ENCODE data around the gene PCCA.
"Not testable (repeated sequence)": the region's sequence is repeated elsewhere in the genome, so short reads cannot be mapped to it uniquely, and the experiment has no call there.

The PCCA gene

DNA sequence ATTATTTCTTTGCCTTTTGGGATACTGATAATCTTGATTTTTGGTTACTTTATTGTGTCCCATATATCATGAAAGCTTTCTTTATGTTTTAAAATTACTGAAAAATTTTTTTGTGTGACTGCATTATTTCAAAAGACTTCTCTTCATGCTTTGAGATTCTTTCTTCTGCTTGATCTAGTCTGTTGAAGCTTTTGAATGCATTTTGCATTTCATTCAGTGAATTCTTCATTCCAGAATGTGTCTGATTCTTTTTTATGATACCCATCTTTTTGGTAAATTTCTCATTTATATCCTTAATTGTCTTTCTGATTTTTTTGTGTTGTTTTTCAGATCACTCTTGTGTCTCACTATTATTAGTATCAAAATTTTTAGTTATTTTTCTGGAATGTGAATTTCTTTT lies 289.6 kb downstream of the PCCA start:
- DNase-seq = no peak

DNA sequence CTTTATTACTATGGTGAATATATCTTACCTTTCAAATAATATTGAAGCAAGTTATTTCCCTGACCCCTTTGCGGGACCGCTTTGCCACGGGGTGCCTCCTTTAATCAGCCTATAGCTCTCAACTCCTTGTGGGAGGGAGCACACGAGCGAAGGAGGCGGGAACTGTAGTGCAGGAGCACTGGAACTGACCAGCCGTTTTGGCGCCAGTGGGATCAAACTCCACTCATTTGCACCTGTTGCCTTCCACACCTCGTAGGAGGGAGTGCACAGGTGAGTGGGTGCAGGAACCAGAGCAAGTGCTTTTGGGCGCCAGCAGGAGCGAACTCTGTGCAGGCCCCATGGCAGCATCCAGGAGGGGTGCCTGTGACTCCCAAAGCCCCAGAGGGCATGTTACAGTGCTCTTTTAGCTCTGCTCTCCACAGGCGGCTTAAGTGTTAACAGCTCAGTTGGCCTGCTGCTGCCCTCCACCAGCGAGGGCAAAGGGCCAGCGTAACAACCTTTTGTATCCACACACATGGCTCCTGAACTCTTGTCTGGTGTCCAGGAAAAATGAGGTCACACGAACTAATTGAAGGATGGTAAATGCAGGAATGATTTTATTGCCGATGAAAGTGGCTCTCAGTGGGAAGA lies 292.8 kb downstream of the PCCA start:
- no peak for DNase-seq

DNA sequence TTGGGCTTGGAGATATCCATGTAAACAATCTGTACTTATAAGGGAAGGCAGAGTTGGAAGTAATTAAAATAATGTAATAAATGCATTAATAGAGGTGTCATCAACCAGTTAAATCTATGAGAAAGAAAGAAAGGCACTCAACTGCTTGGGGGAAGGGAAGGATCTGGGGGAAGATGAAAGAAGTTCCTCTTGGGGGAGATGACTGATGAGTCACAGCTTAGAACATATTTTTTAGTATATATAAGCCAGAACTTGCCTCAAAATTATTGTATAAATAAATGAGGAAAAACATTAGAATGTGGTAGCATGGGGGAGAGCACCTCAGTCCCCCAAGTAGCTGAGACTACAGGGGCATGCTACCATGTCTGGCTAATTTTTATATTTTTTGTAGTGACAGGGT lies 293.9 kb downstream of the PCCA start:
- no peak for DNase-seq

DNA sequence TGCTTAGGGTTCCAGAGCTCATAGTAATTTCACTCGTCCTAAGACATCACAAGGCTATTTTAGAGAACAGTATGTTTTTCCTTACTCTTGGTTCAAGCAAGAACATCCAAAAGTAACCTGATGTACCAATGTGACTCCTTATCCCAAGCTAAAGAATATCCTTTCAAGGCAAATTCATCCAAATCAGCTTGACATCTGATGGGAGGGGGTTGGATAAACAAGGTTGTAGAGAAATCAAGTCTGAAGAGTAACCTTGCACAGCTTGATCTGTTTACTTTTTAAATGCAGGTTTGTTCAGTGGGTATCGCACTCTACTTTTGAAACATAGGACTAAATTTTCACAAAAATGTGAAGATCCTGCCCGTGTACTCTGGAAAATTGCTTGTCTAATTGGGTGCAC lies 298.5 kb downstream of the PCCA start:
- no peak for DNase-seq

DNA sequence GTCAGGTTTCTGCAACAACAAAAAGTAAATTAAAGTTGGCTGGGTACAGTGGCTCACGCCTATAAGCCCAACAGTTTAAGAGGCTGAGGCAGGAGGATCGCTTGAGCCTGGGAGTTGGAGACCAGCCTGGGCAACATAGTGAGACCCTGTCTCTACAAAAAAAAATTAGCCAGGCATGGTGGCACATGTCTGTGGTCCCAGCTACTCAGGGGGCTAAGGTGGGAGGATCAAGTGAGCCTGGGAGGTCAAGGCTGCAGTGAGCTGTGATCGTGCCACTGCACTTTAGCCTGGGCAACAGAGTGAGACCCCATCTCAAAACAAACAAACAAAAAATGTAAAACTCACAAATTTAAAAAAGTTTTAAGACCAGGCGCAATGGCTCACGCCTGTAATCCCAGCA lies 299.3 kb downstream of the PCCA start:
- not testable (repeated sequence) for DNase-seq

DNA sequence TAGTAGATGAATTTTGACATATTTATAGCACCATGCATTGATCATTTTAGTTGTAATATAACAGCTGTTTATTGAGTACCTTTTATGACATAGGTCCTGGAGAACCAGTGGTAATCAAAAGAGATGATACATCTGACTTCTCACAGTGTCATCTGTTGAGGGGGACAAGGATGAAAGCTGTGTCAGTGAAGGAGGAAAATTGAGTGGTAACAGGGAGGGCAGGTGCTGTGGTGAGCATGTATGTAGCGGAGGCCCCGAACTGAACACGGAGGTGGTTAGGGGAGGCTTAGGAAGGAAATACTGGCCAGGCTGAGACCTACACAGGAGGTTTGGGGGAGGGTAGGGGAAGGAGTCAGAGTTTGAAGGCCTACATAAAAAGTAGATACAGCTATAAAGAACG lies 300.0 kb downstream of the PCCA start:
- DNase-seq = no peak

DNA sequence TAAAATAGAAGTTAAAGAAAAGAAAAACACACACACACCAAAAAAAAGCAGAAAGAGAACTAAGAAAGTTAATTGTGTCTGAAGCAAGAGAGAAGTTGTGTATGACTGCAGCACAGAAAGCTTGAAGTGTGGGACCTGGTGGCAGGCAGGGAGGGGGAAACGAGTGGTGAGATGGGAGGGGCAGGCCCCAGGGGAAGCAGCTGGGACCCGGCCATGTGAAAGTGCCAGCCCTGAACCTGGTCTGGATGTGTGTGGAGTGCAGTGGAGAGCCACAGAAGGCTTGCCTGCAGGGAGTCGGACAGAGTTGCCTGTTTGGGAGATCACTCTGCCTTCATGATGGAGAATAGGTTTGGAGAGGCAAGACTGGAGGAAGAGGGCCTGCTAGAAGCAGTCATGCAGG lies 300.7 kb downstream of the PCCA start:
- DNase-seq = no peak

DNA sequence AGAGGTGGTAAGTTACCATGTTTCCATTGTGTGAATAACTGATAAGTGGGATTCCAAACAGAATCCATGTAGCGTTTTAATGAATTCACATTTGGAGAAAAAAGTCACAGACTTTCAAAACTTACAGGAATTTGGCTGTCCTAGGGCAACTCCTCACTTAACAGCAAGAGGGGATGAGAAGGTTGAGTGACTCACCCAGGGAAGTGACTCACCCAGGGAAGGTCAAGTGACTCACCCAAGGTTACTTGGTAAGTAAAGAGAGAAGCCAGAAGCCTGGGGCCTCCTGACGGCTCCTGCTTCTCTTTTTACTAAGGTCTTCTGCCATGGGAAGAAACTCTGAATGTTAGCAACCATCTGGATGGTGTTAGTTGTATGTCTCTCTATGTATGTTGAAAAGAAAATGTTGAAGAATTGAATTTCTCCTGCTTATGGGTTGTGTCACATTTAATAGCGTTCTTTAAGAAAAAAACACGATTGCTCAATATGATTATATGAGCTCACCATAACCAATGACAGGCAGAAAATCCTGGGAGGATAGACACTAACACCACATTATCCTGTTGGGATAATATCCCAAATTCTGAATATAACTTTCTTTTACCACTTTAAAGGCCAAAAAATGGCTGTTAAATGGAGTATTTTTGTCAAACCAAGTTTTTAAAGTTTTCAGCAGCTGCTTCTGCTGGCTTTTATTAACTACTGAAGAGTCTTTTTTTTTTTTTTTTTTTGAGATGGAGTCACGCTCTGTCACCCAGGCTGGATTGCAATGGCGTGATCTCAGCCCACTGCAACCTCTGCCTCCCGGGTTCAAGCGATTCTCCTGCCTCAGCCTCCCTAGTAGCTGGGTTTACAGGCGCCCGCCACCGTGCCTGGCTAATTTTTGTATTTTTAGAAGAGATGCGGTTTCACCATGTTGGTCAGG lies 304.1 kb downstream of the PCCA start:
- DNase-seq = no peak

DNA sequence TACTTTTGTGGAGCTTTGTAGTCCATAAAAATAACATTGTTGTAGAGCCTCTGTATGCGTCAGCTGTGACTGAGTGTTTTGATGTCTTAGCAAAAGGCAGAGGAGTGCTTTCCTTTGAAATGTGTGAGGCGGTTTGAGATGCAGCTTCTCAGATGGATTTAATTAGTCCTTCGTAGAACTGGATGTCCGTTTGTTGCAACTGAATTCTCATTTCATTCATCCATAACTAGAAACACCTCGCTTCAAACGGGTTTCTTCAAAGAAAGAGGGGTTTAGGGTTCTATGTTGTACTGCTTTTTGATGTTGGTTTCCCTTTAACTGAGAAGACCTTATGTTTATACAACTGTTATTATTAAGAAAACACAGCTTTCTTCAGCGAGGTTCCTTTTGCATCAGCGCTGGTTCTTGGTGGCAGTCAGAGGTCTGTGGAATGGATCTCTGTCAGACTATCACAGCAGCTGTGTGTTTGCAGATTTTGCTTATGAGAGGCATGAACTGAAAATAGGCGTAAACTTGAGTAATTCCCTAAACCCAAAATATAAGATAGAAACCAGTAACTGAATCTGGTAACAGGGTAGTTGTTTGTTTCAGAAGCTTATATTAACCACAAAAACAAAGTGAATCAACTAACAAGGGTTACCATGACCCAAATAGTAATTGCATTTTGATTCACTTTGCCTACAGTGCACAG lies 305.3 kb downstream of the PCCA start:
- no peak for DNase-seq

DNA sequence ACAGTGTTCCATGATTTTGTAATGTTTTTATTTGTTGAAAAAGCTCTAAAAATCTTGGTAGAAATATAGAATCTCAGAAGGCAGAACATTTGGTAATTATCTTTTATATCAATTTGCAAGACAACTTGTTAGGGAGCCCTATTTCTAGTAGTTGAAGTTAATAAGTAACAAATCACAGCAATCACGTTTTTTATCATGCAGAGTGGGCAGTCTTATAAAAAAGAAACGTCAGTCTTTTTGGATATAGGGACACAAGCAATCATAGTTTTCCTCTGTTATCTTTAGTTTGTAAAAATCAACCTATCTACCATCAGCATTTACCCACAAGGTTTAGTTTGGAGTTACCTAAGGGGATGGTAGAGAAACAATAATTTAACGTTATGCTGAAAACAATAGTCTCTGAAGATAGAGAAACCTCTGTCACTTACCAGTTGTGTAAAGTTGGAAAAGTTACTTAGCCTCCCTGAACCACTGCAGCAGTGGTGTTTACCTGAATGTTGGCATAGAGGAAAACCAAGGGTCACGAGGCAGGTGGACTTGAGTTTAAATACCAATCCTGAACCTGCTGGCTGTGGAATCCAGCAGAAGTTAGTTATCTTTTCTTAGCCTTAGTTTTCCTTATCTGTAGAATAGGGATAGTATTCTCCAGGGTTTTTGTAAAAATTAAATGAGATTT lies 306.9 kb downstream of the PCCA start:
- no peak for DNase-seq

DNA sequence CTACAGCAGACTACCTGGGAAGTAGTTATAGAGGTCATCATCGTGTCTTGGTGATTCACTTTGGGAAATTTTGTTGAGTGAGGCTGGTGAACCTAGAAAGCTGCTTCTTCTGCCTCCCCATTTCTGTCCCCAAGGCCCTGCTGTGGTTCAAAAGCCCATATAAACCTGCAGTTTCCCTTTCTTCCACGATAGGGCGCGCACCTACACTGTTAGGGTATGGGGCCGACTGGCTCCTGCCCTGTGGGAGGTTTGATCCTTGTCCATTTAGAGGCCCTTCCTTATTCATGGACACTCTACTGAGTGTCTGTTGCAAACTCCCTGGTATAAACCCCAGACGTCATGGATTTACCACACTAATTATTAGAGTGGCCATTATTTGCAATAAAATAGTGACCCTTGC lies 307.9 kb downstream of the PCCA start:
- no peak for DNase-seq

DNA sequence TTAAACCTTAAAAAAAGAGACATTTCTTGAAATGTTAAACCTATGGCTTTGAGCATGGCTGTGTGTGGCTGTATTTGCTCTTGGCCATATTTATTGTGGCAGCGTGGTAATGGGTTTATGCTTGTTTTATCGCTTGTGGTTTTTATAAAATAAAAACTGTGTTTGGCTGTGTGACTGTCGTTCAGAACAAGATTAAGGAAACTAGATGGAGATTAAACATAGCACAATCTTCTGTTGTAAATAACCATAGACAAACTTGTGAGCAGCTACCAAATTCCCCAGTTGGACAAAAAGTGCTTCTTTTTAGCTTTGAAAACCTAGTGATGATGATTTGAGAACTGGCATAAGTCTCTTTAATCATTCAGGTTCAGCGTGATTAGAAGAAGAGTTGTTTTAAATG lies 308.7 kb downstream of the PCCA start:
- no peak for DNase-seq

DNA sequence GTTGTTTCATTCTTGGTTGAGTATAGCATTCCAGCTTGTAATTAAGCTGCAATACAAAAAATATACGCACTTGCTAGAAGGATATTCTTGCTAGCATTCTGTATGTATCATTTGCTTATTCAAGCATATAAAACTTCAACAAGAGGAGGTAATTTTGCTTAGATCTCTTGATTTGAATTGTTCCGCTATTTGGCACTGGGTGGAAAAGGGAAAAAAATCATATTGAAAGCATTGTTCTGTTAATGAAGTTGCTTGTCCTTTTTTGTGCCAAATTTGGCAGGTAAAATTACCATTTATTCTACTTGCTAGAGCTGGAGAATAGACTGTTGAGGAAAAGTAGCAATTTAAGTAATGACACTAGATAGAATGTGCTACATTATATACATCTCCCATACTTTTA lies 309.5 kb downstream of the PCCA start:
- peak; percentile 44 for DNase-seq

DNA sequence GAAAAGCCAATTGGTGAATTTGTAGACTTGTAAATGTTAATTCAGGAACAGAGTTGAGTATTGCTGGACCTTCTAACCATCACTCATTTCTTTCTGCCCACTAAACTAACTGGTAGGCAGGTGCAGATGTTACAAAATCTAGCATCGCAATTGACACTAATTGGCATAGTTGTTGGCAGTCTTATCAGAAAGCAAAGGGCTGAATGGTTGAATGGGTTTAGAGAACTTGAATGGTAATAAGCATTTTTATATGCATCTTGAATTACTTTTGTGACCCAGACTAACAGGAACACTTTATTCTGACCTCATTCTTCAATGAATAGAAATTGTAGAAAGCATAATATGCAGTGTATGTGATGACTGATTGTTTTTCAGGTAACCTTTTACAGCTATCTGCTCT lies 310.6 kb downstream of the PCCA start:
- peak; percentile 93 for DNase-seq

DNA sequence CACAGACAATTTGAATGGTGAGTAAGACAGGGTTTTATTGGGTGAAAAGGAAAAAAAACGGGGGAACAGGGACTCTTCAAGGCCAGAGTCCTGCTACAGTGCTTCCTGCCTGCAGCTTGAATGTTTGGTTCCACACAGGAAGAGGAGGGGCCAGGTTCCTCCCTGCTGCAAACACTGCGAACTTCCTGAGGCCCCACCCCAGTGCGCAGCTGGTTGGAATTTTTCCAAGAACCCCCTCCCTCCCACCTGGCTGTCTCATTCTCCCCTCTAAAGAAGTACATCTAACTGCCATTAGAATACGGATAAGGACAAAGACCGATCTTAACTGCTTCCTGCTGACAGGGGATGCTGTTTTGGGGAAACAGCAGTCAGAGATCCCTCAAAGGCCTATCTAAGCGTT lies 314.8 kb downstream of the PCCA start:
- DNase-seq = no peak

DNA sequence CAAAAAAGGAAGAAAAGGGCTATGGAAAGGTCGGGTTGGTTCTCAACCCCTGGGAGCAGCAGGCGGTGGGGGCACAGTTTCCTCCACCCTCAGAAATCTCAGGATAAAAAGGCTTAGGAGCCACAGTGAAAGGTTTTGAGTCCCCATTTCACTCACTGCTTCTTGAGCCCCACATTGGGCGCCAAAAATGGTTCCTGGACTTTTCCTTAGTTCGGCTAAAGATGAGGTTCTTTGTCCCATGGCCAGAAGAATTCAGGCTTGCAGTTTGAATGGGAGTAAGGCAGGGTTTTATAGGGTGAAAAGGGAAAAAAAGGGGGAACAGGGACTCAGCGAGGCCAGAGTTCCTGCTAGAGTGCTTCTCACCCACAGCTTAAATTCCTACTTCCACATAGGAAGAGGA lies 320.2 kb downstream of the PCCA start:
- DNase-seq = no peak

DNA sequence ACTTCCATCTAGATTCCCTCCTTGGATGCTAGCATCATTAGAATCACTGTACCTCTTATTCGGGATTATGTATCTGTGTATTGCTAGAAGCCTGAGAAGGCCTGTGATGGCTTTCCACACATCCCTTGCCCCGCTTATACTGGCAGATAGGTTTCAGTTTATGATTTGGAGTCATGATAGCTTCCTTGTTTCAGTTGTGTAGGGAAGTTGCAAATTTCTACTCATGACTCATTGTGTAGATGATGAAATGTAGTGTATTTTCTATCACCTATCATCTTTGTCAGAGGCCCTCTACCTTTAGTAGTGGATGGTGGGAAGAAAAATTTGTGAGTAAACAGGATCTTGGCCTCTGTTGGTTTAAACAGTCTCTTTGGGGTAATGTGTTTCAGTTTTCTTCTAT lies 334.5 kb downstream of the PCCA start:
- DNase-seq = no peak

DNA sequence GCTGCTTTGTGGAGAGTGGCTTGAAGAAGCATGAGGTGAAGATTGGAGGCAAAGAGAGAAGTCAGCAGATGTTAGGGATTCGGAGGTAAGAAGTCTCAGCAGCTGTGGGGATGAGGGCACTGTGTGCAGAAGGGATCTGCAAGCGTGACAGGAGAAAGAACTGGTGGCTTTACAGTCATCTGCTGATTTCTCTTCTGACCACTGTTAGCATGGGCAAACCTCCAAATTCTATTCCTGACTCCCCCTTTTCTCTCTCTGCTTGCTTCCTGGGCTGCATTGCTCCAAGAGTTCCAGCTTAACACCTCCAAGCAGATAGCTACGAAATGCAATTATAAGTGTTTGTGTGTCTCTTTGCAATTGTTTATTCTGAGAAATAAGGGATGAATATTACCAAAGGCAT lies 340.1 kb downstream of the PCCA start:
- no peak for DNase-seq

DNA sequence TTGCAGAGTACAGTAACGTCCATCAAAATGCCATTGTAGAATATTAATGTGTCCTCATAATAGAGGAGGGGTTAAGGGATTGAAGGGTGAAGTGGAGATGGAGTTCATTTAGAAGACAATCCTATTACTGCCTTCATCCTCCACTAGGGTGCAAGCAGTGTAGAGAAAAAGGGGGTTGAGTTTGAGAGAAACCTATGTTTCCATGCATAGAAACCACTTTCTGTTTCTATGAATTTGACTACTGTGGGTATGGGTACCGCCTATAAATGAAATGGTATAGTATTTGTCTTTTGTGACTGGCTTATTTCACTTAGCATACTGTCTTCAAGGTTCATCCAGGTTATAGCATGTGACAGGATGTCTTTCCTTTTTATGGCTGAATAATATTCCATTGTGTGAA lies 343.7 kb downstream of the PCCA start:
- DNase-seq = no peak

DNA sequence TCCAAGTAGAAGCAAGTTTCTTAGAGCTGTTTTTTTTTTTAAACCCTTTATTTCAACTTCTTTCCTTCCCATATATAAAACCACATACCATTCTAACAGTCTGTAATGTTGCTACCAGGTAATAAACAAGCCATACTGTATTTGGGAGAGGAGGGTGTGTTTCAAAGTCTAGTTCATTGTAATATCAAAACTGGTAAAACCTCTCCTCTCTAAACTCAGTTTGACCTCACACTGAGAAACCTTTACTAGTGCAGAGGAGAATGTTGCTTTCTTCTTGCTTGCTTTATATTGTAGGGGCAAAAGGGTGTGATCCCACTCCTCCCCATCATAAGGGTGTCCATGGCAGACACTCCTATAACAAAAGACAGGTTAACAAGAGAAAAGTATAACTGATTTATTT lies 344.6 kb downstream of the PCCA start:
- DNase-seq = no peak

DNA sequence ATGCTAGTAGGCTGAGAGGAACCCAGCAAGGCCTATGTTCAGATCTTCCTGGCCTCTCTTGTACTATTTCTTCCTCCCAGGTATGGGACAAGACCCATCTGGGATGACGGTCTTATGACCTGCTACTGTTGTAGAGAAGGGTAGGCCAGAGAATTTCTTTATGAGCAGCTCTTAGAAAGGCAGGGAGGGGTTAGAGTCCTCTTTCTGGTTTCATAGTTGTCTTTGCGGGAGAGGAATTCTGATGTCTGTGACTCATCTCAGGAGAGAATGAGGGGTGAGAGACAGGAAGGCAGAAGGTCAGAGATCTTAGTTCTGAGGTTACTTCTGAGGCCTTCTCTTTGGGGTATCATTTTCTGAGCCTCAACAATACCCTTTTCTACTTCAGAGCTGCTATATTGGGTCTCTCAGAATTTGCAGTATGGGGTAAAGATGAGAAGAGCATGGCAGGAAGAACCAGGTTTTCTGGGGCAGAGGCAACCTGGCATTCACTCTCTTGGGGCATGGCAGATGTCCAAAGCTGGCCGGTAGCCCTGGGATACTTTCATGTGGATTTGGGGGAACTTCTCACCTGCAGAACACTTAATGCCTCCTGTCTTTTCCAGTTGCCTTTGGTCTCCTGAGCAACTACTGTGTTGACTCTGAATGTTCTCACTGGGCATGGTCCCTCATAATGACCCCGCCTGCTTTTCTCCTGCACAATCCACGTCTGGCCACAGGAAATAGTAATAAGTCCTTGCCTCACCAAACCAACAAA lies 345.3 kb downstream of the PCCA start:
- DNase-seq = no peak

DNA sequence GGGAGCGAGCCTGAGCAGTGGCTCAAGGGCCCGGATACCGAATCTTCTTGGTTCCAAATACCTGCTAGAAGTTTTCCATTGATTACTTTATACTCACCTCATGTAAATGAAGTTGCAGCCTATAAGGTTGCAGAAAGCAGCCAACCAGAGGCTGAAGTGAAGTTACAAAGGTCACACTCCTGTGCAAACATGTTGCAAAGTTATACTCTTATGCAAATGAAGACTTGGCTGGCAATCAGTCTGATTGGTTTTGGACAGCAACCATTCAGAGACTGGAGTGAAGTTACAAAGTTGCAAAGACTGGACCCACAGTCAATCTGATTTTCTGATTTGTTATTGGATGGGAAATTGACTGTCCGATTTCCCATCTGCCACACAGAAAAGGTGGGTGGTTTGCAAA lies 347.2 kb downstream of the PCCA start:
- DNase-seq = no peak

All from NCI-H1105 treated with DMSO at 0.1 percent for 48 hours (cell line).